OCI-LY1 (cell line): Measurements from ENCODE around the gene ELSPBP1.

Experiments used
- EZH2 ChIP-seq: fragments of 200-600 bp; sonication (generic), shearing (Covaris generic); IDR thresholded peaks from 2 replicates; pipeline ENCODE4 v1.8.0; 2017; ENCODE audit warnings: borderline replicate concordance, mixed run types, mild to moderate bottlenecking, antibody characterized with exemption, low read length, moderate library complexity, mixed read lengths
- TF ChIP-seq, protein P1 (sequence below): fragments of 200-600 bp; sonication (generic), shearing (Covaris generic); IDR thresholded peaks from 2 replicates; pipeline ENCODE4 v1.5.1; 2017; ENCODE audit warnings: mild to moderate bottlenecking, antibody characterized with exemption, low read length, moderate library complexity, mixed read lengths

DNA sequence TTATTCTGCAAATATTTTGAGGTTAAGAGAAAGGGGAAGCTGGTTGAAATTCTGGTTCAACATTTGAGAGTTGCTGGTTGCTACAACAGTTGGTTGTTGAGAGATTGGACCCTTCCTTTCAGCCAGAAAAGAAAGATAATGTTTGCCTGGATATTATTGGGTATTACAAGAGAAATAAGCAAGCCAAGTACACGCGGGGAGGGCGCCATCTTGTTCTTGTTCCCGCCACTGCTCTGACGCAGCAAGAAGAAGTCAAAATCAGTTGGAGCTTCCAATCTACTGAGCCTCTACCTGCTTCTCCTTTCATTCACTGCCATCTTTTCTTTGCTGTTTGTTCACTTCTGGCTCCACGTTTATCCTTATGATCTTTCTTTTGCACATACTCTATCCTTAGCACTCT, 20.9 kb upstream of the ELSPBP1 start:
- TF ChIP-seq, protein P1, sequence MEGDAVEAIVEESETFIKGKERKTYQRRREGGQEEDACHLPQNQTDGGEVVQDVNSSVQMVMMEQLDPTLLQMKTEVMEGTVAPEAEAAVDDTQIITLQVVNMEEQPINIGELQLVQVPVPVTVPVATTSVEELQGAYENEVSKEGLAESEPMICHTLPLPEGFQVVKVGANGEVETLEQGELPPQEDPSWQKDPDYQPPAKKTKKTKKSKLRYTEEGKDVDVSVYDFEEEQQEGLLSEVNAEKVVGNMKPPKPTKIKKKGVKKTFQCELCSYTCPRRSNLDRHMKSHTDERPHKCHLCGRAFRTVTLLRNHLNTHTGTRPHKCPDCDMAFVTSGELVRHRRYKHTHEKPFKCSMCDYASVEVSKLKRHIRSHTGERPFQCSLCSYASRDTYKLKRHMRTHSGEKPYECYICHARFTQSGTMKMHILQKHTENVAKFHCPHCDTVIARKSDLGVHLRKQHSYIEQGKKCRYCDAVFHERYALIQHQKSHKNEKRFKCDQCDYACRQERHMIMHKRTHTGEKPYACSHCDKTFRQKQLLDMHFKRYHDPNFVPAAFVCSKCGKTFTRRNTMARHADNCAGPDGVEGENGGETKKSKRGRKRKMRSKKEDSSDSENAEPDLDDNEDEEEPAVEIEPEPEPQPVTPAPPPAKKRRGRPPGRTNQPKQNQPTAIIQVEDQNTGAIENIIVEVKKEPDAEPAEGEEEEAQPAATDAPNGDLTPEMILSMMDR: no peak
- TF ChIP-seq EZH2: no peak
